ENCODE measurements around the gene MED12. TPM values are rescaled to one million over a fixed set of nuclear protein-coding genes. Genes with fewer than 3 reads are reported as not detected.
"Not testable (repeated sequence)": the region's sequence is repeated elsewhere in the genome, so short reads cannot be mapped to it uniquely, and the experiment has no call there.

MED12 gene
- total RNA-seq, 2 donors from 2014 or later: 14.8 to 25.5 TPM

DNA sequence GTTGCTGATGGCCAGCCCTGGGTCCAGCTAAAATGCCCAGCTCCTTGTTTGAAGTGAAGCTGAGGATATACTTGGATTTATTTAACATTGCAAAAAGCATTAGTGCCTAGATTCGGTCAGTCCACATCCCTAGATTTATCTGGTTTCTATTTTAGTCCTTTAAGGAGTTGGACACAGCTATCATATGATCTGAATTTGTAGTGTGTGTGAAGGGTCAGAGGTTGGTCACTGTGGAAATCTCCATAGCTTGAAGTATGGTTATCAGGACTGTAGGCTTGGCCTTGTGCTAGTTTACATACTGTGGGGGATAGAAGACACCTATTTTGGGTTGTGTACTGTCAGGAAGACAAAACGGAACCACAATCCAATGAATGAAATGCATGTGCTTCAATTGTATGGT, 55.0 kb downstream of the MED12 start:
- no peaks in the 10 kb centered on the region for H3K4me1 ChIP-seq
- no peaks in the 10 kb centered on the region for H3K27me3 ChIP-seq
- no peak for TF ChIP-seq CTCF (IDR thresholded peaks at IDR 0.05)
- no peaks in the 10 kb centered on the region for H3K9me3 ChIP-seq
- no peaks in the 10 kb centered on the region for H3K36me3 ChIP-seq
- no peak for DNase-seq (ENCODE audit: low spot score)
- no peak overlapping the region for H3K27ac ChIP-seq
- no peak overlapping the region for H3K4me3 ChIP-seq

GRCh38 chrX:71174795-71175194, 56.4 kb downstream of the MED12 start:
- Histone ChIP-seq H3K4me1 (no peaks in the 10 kb centered on the region), H3K4me3 (no peak overlapping the region), H3K27me3 (no peaks in the 10 kb centered on the region), H3K36me3 (no peaks in the 10 kb centered on the region), H3K9me3 (no peaks in the 10 kb centered on the region), H3K27ac (no peak overlapping the region)
- TF ChIP-seq CTCF (IDR thresholded peaks at IDR 0.05): no peak
- DNase-seq (ENCODE audit: low spot score): no peak

DNA sequence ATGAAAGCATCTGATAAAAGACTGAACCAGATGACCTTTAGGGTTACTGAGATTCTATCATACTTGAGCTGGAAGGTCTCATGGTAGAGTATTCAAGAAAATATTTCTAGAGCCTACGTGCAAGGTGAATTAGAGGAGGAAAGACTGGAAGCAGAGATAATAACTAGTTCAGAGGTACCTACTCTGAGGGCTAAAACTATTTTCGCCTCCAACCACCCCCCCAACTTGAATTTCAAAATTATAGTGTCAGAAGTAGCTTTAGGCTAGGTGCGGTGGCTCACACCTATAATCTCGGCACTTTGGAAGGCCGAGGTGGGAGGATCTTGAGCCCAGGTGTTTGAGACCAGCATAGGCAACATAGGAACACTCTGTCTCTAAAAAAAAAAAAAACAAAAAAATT, 57.1 kb downstream of the MED12 start:
- no peak for TF ChIP-seq CTCF (IDR thresholded peaks at IDR 0.05)
- Histone ChIP-seq H3K9me3 (no peaks in the 10 kb centered on the region), H3K4me1 (no peaks in the 10 kb centered on the region), H3K4me3 (no peak overlapping the region), H3K27me3 (no peaks in the 10 kb centered on the region), H3K27ac (no peak overlapping the region), H3K36me3 (no peaks in the 10 kb centered on the region)
- no peak for DNase-seq (ENCODE audit: low spot score)

DNA sequence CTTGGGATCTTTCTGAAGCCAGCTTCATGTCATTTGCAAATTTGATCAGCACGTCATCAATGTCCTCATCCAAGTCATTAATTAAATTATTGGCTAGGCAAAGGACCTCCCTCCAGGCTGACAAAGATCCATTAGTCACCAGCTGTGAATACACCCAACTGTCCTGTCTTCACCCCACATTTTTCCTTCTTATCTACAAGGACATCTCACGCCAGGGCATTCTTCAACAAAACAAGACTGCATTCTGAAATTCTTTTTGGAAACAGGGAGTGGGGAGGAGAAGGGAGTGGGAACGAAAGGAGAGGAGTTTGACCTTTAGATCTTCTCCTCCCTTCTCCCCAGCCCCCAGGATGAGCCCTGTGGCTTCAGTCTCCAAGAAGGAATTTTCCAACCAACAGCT, 58.9 kb downstream of the MED12 start:
- Histone ChIP-seq H3K36me3 (no peaks in the 10 kb centered on the region), H3K4me1 (no peaks in the 10 kb centered on the region)

DNA sequence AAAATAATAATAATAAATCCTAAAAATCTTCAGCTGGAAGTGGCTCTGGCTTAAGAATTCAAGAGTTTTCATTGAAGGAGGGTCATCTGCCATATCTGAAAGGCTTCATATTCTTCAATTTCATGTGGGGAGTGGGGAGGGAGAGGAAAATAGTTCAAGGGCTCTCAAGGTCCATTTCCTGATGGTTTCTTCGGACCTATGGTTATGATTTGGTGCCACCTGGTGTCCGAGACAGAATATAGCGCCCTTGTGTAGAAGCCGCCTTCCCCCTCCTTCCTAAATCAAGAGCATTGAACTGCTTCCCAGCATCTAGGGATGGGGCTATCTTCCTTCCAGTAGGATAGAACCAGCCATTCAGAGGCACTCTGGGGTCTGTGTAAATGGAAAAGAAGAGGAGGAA, 60.5 kb downstream of the MED12 start:
- Histone ChIP-seq H3K36me3 (no peaks in the 10 kb centered on the region), H3K4me3 (no peak overlapping the region), H3K4me1 (peaks cover 0 to 6% of the 10 kb centered on the region in 2 donors), H3K27ac (no peak overlapping the region), H3K27me3 (no peaks in the 10 kb centered on the region), H3K9me3 (no peaks in the 10 kb centered on the region)
- peak; percentile 67 for DNase-seq (ENCODE audit: low spot score)
- peak; percentile 50 to 81 for TF ChIP-seq CTCF (IDR thresholded peaks at IDR 0.05)

More for the DNA sequence above, 58.9 kb downstream of the MED12 start:
- Histone ChIP-seq H3K27me3 (no peaks in the 10 kb centered on the region), H3K4me3 (no peak overlapping the region), H3K9me3 (no peaks in the 10 kb centered on the region), H3K27ac (no peak overlapping the region)
- no peak for DNase-seq (ENCODE audit: low spot score)
- TF ChIP-seq CTCF (IDR thresholded peaks at IDR 0.05): no peak

GRCh38 chrX:71180579-71181265, 62.3 kb downstream of the MED12 start:
- H3K27ac ChIP-seq; DNase-seq (ENCODE audit: low spot score); H3K27me3 ChIP-seq; H3K9me3 ChIP-seq; H3K4me3 ChIP-seq; H3K4me1 ChIP-seq; H3K36me3 ChIP-seq: not testable (repeated sequence)
